K562 (cell line): ENCODE data around the gene TFCP2. TPM values are rescaled to one million over a fixed set of nuclear protein-coding genes. Genes with fewer than 3 reads are reported as not detected.
A peak's percentile ranks its signal among the peaks of the same experiment; 100 is the strongest.

Experiments used
- ATAC-seq: fragments of 200-7000 bp; cut with Tn5 transposase; 3 replicates; pipeline ENCODE4 v1.9.1; 2020; ENCODE audit warnings: moderate library complexity
- BruUV-seq: library from RNA; stranded (reverse); fragments of 400-500 nt; replicated peaks from 2 replicates; lab custom pipeline; 2021; lab: Mats Ljungman, UMichigan
- CTCF ChIA-PET: fragments of 300-600 bp; formaldehyde crosslinking; extraction: SDS; loops from one replicate; lab custom pipeline; 2021; ENCODE audit warnings: low intra/inter-chr PET ratio; lab: Yijun Ruan, JAX
- POLR2A ChIA-PET: fragments of 300-600, 350-650 bp; sonication (Branson Sonifier 250); formaldehyde crosslinking; extraction: SDS; loops from one replicate; lab custom pipeline; 2021; ENCODE audit warnings: antibody characterized with exemption, inconsistent platforms; lab: Yijun Ruan, JAX
- DNase-seq, 4 experiments: peaks; one replicate each; pipeline versions ENCODE4 v3.0.0 to v3.0.0-alpha.2; 2011 to 2018; ENCODE audit warnings: low spot score in 3 of 4, mixed read lengths in 3 of 4; ENCODE audit errors: extremely low read depth in 1 of 4
- FAIRE-seq: peaks from 2 replicates; lab custom pipeline; 2011; peaks lifted over from hg19 to GRCh38; lab: Jason Lieb, UNC
- H2AFZ ChIP-seq: 2 replicates; pipeline ENCODE4 v1.6.0; 2011; ENCODE audit warnings: low read depth, low read length, control low read depth, inconsistent platforms
- H3K27ac ChIP-seq: fragments of 200-600 bp; 3 replicates; pipeline ENCODE4 v1.8.0; 2011; ENCODE audit warnings: low read depth, mild to moderate bottlenecking, control low read depth, inconsistent platforms, low read length, moderate library complexity, mixed read lengths; ENCODE audit errors: extremely low read depth
- H3K27me3 ChIP-seq, 2 experiments: fragments of 300-600 bp in 1 of 2; 2 replicates in 1 of 2; 3 replicates in 1 of 2; pipeline versions ENCODE4 v1.6.0 to v1.8.0; 2011; ENCODE audit warnings: inconsistent platforms in 2 of 2, low read length in 2 of 2, mild to moderate bottlenecking in 1 of 2, mixed read lengths in 1 of 2, moderate library complexity in 1 of 2; ENCODE audit not compliant: control insufficient read depth in 2 of 2, insufficient read depth in 2 of 2
- H3K36me3 ChIP-seq: fragments of 300-600 bp; 3 replicates; pipeline ENCODE4 v1.8.0; 2011; ENCODE audit warnings: mild to moderate bottlenecking, low read length, inconsistent platforms; ENCODE audit not compliant: control insufficient read depth, insufficient read depth
- H3K4me1 ChIP-seq, 2 experiments: fragments of 200-600 bp in 1 of 2; replicated peaks in 1 of 2; 2 replicates in 1 of 2; 3 replicates in 1 of 2; pipeline versions ENCODE4 v1.5.1 to v1.8.0; 2011; ENCODE audit warnings: inconsistent platforms in 2 of 2, low read length in 2 of 2, mild to moderate bottlenecking in 1 of 2, mixed read lengths in 1 of 2, moderate library complexity in 1 of 2; ENCODE audit not compliant: control insufficient read depth in 2 of 2, insufficient read depth in 2 of 2
- H3K4me2 ChIP-seq: 2 replicates; pipeline ENCODE4 v1.6.1; 2011; ENCODE audit warnings: low read length, control low read depth, inconsistent platforms, mixed read lengths; ENCODE audit not compliant: insufficient read depth
- H3K4me3 ChIP-seq: fragments of 200-600 bp; sonication (generic), shearing (Covaris generic); 2 replicates; pipeline ENCODE4 v1.5.1; 2016; ENCODE audit warnings: control low read depth, inconsistent platforms
- H3K79me2 ChIP-seq: fragments of 200-600 bp; 3 replicates; pipeline ENCODE4 v1.8.0; 2011; ENCODE audit warnings: low read length, inconsistent platforms; ENCODE audit not compliant: control insufficient read depth, insufficient read depth
- H3K9ac ChIP-seq, 2 experiments: 2 replicates each; pipeline versions ENCODE4 v1.6.0 to v1.6.1; 2011; ENCODE audit warnings: low read depth in 2 of 2, low read length in 2 of 2, control low read depth in 1 of 2, inconsistent platforms in 1 of 2, mild to moderate bottlenecking in 1 of 2, mixed read lengths in 1 of 2; ENCODE audit not compliant: insufficient read depth in 1 of 2
- H3K9me1 ChIP-seq: one replicate; pipeline ENCODE4 v1.6.0; 2011; ENCODE audit warnings: inconsistent platforms, mild to moderate bottlenecking, low read length, moderate library complexity; ENCODE audit not compliant: control insufficient read depth, insufficient read depth
- H3K9me3 ChIP-seq: replicated peaks from 2 replicates; pipeline ENCODE4 v1.5.1; 2011; ENCODE audit warnings: low read depth, low read length, inconsistent platforms; ENCODE audit not compliant: control insufficient read depth, insufficient read depth
- H4K20me1 ChIP-seq: replicated peaks from 2 replicates; pipeline ENCODE4 v1.6.1; 2011; ENCODE audit warnings: low read length, inconsistent platforms, mixed read lengths; ENCODE audit not compliant: control insufficient read depth, insufficient read depth
- CHD2 ChIP-seq: IDR thresholded peaks from 2 replicates; pipeline ENCODE4 v1.6.1; 2011; ENCODE audit warnings: low read depth, low read length
- CREB3L1 ChIP-seq: fragments of 450-650 bp; IDR thresholded peaks from 2 replicates; pipeline ENCODE4 v1.6.1; 2014; ENCODE audit warnings: low read depth, mild to moderate bottlenecking, moderate library complexity, borderline replicate concordance
- FOSL1 ChIP-seq: fragments of 200-800 bp; sonication (Bioruptor generic); conservative IDR thresholded peaks from 2 replicates; pipeline ENCODE4 v1.6.1; 2016; ENCODE audit warnings: missing genetic modification characterization, missing compliant biosample characterization
- MCM5 ChIP-seq: fragments of 450-650 bp; IDR thresholded peaks from 2 replicates; pipeline ENCODE4 v1.6.1; 2016; ENCODE audit warnings: low read depth
- NBN ChIP-seq: fragments of 450-650 bp; IDR thresholded peaks from 2 replicates; pipeline ENCODE4 v1.6.1; 2016; ENCODE audit warnings: low read depth, mild to moderate bottlenecking
- NFE2 ChIP-seq: IDR thresholded peaks from 2 replicates; pipeline ENCODE4 v1.6.1; 2014; ENCODE audit warnings: antibody characterized with exemption, low read depth
- RNF2 ChIP-seq: sonication (generic); IDR thresholded peaks from 2 replicates; pipeline ENCODE4 v1.6.1; 2016
- VEZF1 ChIP-seq: fragments of 200-800 bp; sonication (Bioruptor generic); IDR thresholded peaks from 2 replicates; pipeline ENCODE4 v1.6.1; 2017; ENCODE audit warnings: missing genetic modification characterization, missing compliant biosample characterization
- XRCC4 ChIP-seq: IDR thresholded peaks from one replicate; pipeline ENCODE4 v1.6.1; 2011; ENCODE audit not compliant: insufficient read depth, insufficient read length; ENCODE audit errors: extremely low read depth
- ZNF212 ChIP-seq: fragments of 450-650 bp; formaldehyde crosslinking; IDR thresholded peaks from 2 replicates; pipeline ENCODE4 v1.4.0; 2020; ENCODE audit warnings: mild to moderate bottlenecking
- ZNF280B ChIP-seq: fragments of 250-450 bp; sonication (Bioruptor Pico); IDR thresholded peaks from 2 replicates; pipeline ENCODE4 v1.5.1; 2021; ENCODE audit warnings: mild to moderate bottlenecking
- ZNF395 ChIP-seq: fragments of 200-800 bp; sonication (Bioruptor generic); IDR thresholded peaks from 2 replicates; pipeline ENCODE4 v1.6.1; 2017; ENCODE audit warnings: missing genetic modification characterization, missing compliant biosample characterization
- ZNF766 ChIP-seq: fragments of 200-800 bp; sonication (Bioruptor generic); conservative IDR thresholded peaks from 2 replicates; pipeline ENCODE4 v1.6.1; 2016; ENCODE audit warnings: missing genetic modification characterization, missing compliant biosample characterization
- WGBS: fragments of 100-300 bp; shearing (Covaris generic); methylation state at CpG from one replicate; pipeline ENCODE4 v1.1.6; 2016; ENCODE audit warnings: low coverage, mixed read lengths; ENCODE audit not compliant: insufficient coverage; ENCODE audit errors: missing lambda C conversion rate; 5-methylcytosine and 5-hydroxymethylcytosine counted together
- in situ Hi-C: fragments of 300-500 bp; cut with MboI; formaldehyde crosslinking; loops from 4 replicates; pipeline ENCODE4 v1.15.0; 2018; ENCODE audit warnings: inconsistent platforms, mixed read lengths
- intact Hi-C: fragments of 100-400 bp; cut with micrococcal nuclease; formaldehyde crosslinking; loops from 2 replicates; pipeline ENCODE4 v1.14.2; 2022
- polyA plus RNA-seq, 8 experiments: library from polyadenylated mRNA; depleted of rRNA in 4 of 8; stranded (reverse) in 5 of 8; unstranded in 3 of 8; fragments of >200 nt; fragmentation: Nextera tagmentation in 2 of 8; fragmentation: Illumina TruSeq in 1 of 8; extraction: Ambion mirVana in 2 of 8; extraction: Trizol in 1 of 8; gene quantifications; 2 replicates each; pipeline versions ENCODE4 v1.2.1 to v1.2.3, GENCODE V29; 2011 to 2014; ENCODE audit warnings: inconsistent platforms in 1 of 8, missing spikeins in 1 of 8
- total RNA-seq, 7 experiments: library from RNA; depleted of rRNA in 6 of 7; stranded (reverse); fragments of >200 nt in 6 of 7; fragmentation: Illumina TruSeq in 2 of 7; extraction: Trizol in 2 of 7; gene quantifications; 2 replicates each; pipeline versions ENCODE4 v1.2.1 to v1.2.3, GENCODE V29; 2011 to 2021; ENCODE audit warnings: low replicate concordance in 1 of 7

TFCP2 gene
- total and polyA plus RNA-seq, 9 of the 15 experiments (the other 6 are each of a cell fraction or from before 2014, with no cell fraction given), result 8.0 to 38.9 (median 19.3) TPM

GRCh38 chr12:51217968-51218606, 45.2 kb upstream of the TFCP2 start, which contains the start of gene POU6F1:
Gene POU6F1 (minus strand): TSS chr12:51218062. CDS start chr12:51206836, 11,226 bp downstream.
- CTCF ChIA-PET, result interaction anchor here (0.6 kb wide), 1 partner anchor 1244 kb away, joined by 4 read pairs; no protein-coding TSS in a partner anchor
- POLR2A ChIA-PET, result interaction anchor here (0.5 to 3.0 kb wide), 23 partner anchors 8 to 700 kb away, joined by 3 to 15 read pairs (median 3); partner anchors contain the start of genes CSRNP2, DAZAP2 and SLC11A2
- Histone ChIP-seq H3K9me1 (no peaks in the 10 kb centered on the region), H3K27me3 (no peaks in the 10 kb centered on the region), H3K4me2 (peak within 1 kb of the TSS; percentile 91), H2AFZ (peak within 1 kb of the TSS; percentile 86), H3K9me3 (no peaks in the 10 kb centered on the region), H3K79me2 (peaks cover 22% of the 10 kb centered on the region), H3K36me3 (no peaks in the 10 kb centered on the region), H3K4me1 (peaks cover 21 to 22% of the 10 kb centered on the region in 2 experiments; a peak in 4 of 5 replicates), H4K20me1 (no peaks in the 10 kb centered on the region), H3K9ac (peak within 1 kb of the TSS; percentile 91 to 99), H3K27ac (peak within 1 kb of the TSS; percentile 90), H3K4me3 (peak within 1 kb of the TSS; percentile 71)
- 1% methylated on average over 22 of the region's 35 CpGs for WGBS
- ATAC-seq, result peak; percentile 90
- TSS peak; percentile 78 for BruUV-seq
- intact Hi-C loops, result loop anchor here (2.0 kb wide), 1 partner anchor 21 kb away; the partner anchor contains the start of gene DAZAP2
- FAIRE-seq, result peak; percentile 72
- DNase-seq, result peak; percentile 90 to 93 (median 93)
- in situ Hi-C loops, result no loop called here
- TF ChIP-seq FOSL1 (tag) (peak; percentile 46; the same call in 1 of the 2 replicates), NBN (0 out of 2 replicates have a peak, but pooled peaks have one; percentile 18), ZNF280B (CRISPR knock-in tag) (no peak), CHD2 (peak; percentile 32; the same call in 1 of the 2 replicates), RNF2 (0 out of 2 replicates have a peak, but pooled peaks have one; percentile 19), ZNF395 (CRISPR knock-in tag) (peak; percentile 83), MCM5 (no peak), VEZF1 (CRISPR knock-in tag) (peak; percentile 86), ZNF766 (CRISPR knock-in tag) (peak; percentile 40; the same call in 1 of the 2 replicates), NFE2 (peak; percentile 64), XRCC4 (no peak), ZNF212 (0 out of 2 replicates have a peak, but pooled peaks have one; percentile 20), CREB3L1 (peak; percentile 48; the same call in 1 of the 2 replicates)
